Chondrocyte (in vitro differentiated cells): ENCODE measurements around the gene B3GALT6. TPM values are rescaled to one million over a fixed set of nuclear protein-coding genes. Genes with fewer than 3 reads are reported as not detected.
A peak's percentile ranks its signal among the peaks of the same experiment; 100 is the strongest.
"Not testable (repeated sequence)": the region's sequence is repeated elsewhere in the genome, so short reads cannot be mapped to it uniquely, and the experiment has no call there.

Experiments
- DNase-seq: peaks from one replicate; pipeline ENCODE4 v3.0.0; 2021; ENCODE audit warnings: mixed read lengths, low spot score
- H3K27ac Mint-ChIP-seq: one replicate; pipeline ENCODE4 v1.8.0; 2021; ENCODE audit warnings: mild to moderate bottlenecking, moderate library complexity, mixed read lengths; ENCODE audit not compliant: unreplicated experiment
- H3K27me3 Mint-ChIP-seq: 2 replicates; pipeline ENCODE4 v1.8.0; 2021; ENCODE audit warnings: low read depth, mixed read lengths
- H3K36me3 Mint-ChIP-seq: 2 replicates; pipeline ENCODE4 v1.8.0; 2021; ENCODE audit warnings: low read depth, mixed read lengths
- H3K4me1 Mint-ChIP-seq: 2 replicates; pipeline ENCODE4 v1.8.0; 2021; ENCODE audit warnings: low read depth, mild to moderate bottlenecking, mixed read lengths
- H3K4me3 Mint-ChIP-seq: one replicate; pipeline ENCODE4 v1.8.0; 2021; ENCODE audit warnings: mild to moderate bottlenecking, moderate library complexity, mixed read lengths; ENCODE audit not compliant: unreplicated experiment
- H3K9me3 Mint-ChIP-seq: 2 replicates; pipeline ENCODE4 v1.8.0; 2021; ENCODE audit warnings: low read depth, mixed read lengths
- CTCF ChIP-seq: fragments of 200-600 bp; sonication (generic); IDR thresholded peaks from 2 replicates; pipeline ENCODE4 v1.5.0; 2021; ENCODE audit warnings: antibody characterized with exemption, mild to moderate bottlenecking, moderate library complexity
- total RNA-seq: library from RNA; stranded (reverse); gene quantifications from 3 replicates; pipeline ENCODE4 v1.2.1, GENCODE V29; 2021

B3GALT6 gene
- total RNA-seq, 1 donor from 2014 or later: 39.6 TPM

DNA sequence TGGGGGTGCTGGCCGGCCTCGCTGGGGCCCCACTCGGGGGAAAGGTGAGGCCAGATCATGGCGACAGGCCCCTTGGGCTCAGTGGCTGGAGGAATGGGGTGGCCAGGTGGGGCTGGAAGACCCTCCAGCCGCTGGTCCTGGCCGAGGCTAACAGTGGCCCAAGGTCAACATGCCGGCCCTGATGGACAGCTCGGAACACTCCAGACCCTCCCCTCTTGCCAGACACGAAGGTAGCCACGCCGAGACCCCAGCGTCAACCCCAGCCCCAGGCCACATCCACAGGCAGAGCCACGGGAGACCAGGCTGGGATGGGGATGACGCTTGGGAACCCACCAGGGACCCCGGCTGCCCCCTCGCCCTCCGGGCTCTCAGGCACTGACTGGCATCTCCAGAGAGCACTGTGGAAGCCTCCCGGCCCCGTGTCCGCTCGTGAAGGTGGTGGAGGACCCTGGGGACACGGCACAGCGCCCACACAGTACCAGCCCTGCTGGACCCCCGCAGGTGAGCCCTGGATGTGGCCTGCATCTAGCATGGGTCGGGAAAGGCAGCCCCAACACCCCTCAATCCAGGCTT, 15.4 kb downstream of the B3GALT6 start:
- Mint-ChIP-seq H3K27me3 (no peaks in the 10 kb centered on the region), H3K4me1 (peaks cover 3% of the 10 kb centered on the region), H3K36me3 (peaks cover 1% of the 10 kb centered on the region), H3K4me3 (no peak overlapping the region), H3K9me3 (no peaks in the 10 kb centered on the region), H3K27ac (no peak overlapping the region)
- peak; percentile 91 for DNase-seq
- no peak for TF ChIP-seq CTCF

GRCh38 chr1:1248009-1248913, 16.2 kb downstream of the B3GALT6 start:
- not testable (repeated sequence) for H3K4me1 Mint-ChIP-seq, H3K36me3 Mint-ChIP-seq, H3K4me3 Mint-ChIP-seq, H3K27ac Mint-ChIP-seq, H3K9me3 Mint-ChIP-seq, H3K27me3 Mint-ChIP-seq, DNase-seq

DNA sequence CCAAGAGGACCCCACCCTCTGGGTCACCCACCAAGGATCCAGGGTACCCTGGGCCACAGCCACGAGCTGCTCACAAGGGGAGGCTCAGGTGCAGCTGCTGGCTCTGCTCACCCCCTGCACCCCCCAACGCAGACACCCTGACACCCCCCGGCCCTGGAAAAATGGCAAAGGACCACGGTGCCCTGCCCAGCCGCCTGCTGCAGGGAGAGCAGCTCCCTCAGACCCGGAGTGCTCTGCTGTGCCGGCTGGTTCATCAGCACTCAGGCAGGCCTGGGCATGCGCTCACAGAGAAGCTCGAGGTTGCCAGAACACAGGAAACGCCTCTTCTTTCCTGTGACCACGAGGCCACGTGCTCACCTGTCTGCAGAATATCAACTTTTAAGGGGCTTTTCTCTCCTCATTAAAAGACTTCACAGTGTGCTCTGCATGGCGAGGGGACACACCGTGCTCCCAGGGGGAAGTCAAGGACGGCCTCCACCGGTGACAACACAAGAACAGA, 18.8 kb downstream of the B3GALT6 start:
- TF ChIP-seq CTCF: no peak
- peaks cover 3% of the 10 kb centered on the region for H3K4me1 Mint-ChIP-seq
- DNase-seq: no peak
- H3K4me3 Mint-ChIP-seq: no peak overlapping the region
- no peak overlapping the region for H3K27ac Mint-ChIP-seq
- peaks cover 8% of the 10 kb centered on the region for H3K36me3 Mint-ChIP-seq
- H3K9me3 Mint-ChIP-seq: no peaks in the 10 kb centered on the region
- no peaks in the 10 kb centered on the region for H3K27me3 Mint-ChIP-seq

DNA sequence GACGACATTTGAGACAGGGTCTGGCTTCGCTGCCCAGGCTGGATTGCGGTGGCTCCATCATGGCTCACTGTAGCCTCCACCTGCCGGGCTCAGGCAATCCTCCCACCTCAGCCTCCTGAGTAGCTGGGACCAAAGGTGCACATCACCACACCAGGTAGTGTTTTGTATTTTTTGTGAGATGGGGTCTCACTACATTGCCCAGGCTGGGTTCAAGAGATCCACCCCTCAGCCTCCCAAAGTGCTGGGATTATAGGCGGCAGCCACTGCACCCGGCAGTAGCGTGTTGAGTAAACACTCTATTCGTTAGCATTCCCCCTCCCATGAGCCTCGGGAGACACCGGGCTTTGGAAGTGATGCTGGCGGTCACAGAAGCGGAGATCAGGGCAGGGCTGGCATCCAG, 21.3 kb downstream of the B3GALT6 start:
- no peak for DNase-seq
- peaks cover 3% of the 10 kb centered on the region for H3K4me1 Mint-ChIP-seq
- H3K27me3 Mint-ChIP-seq: no peaks in the 10 kb centered on the region
- no peak overlapping the region for H3K27ac Mint-ChIP-seq
- no peak for TF ChIP-seq CTCF
- peaks cover 15% of the 10 kb centered on the region for H3K36me3 Mint-ChIP-seq
- no peak overlapping the region for H3K4me3 Mint-ChIP-seq
- no peaks in the 10 kb centered on the region for H3K9me3 Mint-ChIP-seq

DNA sequence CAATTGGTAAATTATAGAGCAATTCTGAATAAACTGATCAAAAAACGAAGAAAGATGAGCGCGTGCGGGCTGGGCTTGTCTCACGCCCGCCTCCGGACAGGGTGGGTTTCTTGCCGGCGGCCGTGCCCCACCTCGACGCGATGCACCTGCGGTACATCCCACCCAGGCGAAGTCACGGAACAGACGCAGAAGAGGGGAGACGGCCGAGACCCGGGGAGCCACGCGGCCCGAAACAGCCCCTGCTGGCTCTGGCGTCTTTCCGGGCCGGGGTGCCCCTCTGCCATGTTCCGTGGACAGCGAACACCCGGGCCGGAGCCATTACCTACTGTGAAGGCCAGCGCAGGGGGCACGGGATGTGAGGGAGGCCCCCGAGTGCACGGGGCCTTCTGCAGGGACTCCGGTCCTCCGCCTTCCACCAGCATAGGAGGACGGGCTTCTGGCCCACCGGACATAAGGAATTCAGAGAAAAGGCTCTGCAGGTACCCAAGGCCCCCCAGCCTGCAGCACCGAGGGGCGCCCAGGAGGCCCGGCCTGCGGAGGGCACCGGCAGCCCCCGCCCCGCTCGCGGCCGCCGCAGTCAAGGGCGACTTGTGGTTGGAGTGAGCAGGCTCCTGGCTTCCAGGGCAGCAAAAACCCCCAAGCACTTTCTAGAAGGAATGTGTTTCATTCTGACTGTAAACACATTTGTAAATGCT, 22.1 kb downstream of the B3GALT6 start:
- H3K9me3 Mint-ChIP-seq: no peaks in the 10 kb centered on the region
- DNase-seq: no peak
- H3K27me3 Mint-ChIP-seq: no peaks in the 10 kb centered on the region
- H3K4me3 Mint-ChIP-seq: no peak overlapping the region
- TF ChIP-seq CTCF: no peak
- no peak overlapping the region for H3K27ac Mint-ChIP-seq
- H3K4me1 Mint-ChIP-seq: peaks cover 3% of the 10 kb centered on the region
- peaks cover 15% of the 10 kb centered on the region for H3K36me3 Mint-ChIP-seq
